NK-92 (cell line): ENCODE results near the gene BDH1.
"Not testable (repeated sequence)": the region's sequence is repeated elsewhere in the genome, so short reads cannot be mapped to it uniquely, and the experiment has no call there.

ENCODE experiments used
- DNase-seq: peaks from one replicate; lab custom pipeline; 2025; ENCODE audit not compliant: unreplicated experiment; lab: John Stamatoyannopoulos, UW

The BDH1 gene

DNA sequence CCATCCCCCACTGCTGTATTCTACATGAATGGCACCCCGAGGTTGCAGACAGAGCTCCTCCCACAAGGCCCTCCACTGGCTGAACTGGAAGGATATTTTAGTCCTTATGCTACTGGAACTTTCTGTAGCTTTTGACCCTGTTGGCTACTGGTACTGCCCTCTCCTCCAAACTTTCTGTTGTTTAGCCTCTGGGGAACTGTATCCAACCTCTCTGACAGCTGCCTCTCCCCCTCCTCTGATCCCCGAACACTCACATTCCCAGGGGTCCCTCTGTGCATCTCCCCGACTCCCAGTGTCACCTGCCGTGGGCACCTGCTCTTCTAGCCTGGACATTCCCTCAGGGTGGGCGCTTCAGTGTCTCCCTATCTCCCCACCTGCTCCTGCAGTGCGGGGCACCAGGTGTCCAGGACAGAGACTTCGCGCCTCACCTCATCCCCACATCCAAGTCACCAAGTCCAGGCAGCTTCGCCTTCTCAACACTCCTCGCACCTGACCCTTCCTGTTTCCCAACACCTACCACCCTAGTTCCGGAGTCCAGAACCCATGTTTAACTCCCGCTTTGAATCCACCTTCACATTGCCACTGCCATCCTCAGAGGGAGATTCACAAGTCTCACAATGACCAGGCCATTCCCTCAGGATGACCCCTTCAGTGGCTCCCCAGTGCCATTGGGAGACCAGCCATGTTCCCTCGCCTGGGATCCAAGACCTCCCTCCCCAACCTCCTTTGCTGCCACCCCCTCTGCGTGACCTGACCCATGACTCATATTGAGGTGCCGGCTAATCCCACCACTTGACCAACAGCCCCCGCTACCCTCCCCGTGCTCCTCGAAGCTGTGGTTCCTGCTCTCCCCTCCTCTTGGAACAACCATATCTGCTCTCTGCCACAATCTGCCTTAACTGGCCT is 34.2 kb downstream of the BDH1 start:
- DNase-seq = no peak

DNA sequence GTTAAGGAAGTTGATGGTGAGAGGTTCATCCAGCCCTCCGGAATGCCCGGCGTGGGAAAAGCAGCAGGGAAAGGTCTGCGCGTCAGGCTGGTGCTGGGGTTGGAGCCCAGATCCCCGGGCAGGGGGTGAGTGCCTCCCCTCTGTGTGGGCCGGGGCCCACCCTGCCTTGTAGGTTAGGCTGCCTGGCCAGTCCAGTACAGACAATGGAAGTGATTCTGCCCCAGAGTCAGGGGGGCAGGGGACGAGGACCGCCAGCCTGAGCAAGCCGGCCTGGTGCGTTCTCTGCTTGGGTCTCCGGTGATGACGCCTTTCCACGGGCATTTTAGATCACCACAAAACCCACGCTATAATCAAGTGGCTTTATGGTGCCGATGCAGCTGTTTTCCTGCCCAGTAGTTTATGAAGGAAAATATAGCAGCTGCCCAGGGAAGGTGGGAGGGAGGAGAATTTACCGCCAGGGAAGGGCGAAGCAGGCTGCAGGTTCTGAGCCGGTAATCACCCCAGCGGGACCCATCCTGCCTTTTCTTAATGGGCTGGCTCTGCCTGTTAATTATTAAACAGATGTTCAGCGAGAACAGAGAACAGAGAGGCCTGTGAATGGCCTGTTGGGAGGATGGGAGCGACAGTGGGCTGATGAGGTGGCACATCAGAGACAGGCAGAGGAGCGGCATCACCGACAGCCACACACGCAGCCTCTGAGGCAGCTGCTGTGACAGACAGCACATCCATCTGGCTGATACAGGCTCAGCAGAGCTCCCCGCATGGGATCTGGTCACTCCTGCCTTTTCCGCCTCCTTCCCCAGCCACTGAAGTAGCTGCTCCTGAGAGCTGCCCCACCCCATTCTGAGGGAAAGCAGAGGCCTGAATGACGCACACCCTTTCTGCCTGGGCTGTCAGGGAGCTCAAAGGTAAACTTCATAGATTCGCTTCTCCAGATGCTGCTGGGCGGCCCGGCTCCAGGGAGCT is 35.2 kb downstream of the BDH1 start:
- DNase-seq = no peak

DNA sequence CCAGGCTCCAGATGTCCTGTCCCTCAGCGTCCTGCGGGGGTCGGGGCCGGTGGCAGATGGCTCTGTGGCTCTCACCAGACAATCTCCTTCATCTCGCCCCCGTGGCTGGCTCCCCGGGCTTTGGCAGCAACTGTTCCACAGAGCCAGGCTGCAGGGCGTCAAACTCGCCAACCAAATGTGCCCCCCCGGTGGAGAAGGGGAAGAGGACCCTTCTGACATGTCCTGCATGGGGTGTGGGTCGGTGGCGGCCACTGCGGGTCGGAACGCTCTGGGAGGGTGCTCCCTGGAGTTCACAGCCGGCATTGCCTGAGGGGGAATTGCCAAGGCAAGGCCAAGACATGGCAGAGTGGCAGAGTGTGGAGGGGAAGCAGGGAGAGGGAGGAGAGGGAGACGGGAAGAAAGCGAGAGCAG is 36.0 kb downstream of the BDH1 start:
- DNase-seq = no peak

- no peak for DNase-seq
Observed at GRCh38 chr3:197518881-197519421, 36.8 kb downstream of the BDH1 start.

- DNase-seq = not testable (repeated sequence)
Observed at GRCh38 chr3:197517922-197518683, 37.7 kb downstream of the BDH1 start.

- DNase-seq = not testable (repeated sequence)
Observed at GRCh38 chr3:197516890-197517606, 38.7 kb downstream of the BDH1 start.

DNA sequence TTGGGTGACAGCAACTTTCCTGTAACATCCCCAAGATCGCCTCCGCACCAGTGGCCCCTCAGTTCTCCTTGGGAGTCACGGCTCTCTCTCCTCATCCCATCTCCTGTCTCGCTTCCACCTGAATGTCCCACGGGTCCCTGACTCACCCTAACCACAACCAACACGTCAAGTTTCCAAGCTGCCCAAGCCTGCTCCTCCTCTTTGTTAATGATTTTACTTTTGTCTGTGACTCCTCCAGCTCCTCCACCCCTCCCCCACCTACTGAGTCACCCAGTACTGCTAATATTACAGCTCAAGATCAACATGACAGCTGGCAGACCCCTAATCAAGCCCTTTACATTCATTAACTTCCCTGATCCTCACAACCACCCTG is 39.3 kb downstream of the BDH1 start:
- DNase-seq = no peak

DNA sequence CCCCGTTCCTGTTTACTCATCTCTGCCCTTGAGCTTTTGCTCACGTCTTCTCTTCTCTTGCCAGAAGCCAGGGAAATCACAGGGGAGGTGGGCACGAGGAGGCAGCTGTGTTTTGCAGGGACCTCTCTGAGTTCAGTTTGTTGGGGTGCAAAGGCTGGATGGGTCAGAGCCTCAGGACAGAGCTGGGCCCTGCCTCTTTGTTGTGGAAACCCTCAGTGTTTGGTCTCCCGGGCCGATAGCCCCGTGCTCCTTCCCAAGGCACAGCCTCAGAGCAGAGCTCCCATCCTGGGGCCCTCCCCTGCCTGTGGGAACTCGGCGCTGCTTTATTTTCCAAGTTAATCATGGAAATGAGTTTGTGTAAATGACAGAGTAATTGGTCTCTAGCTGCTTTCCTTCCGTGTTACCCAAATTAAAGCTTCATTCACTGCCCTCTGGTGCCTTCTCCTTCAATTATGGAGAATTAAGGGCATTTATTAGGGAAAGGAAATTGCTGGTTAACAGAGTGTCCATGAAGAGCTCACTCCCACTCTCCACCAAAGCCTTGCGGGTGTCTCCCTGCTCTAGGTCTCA is 40.9 kb downstream of the BDH1 start:
- no peak for DNase-seq

DNA sequence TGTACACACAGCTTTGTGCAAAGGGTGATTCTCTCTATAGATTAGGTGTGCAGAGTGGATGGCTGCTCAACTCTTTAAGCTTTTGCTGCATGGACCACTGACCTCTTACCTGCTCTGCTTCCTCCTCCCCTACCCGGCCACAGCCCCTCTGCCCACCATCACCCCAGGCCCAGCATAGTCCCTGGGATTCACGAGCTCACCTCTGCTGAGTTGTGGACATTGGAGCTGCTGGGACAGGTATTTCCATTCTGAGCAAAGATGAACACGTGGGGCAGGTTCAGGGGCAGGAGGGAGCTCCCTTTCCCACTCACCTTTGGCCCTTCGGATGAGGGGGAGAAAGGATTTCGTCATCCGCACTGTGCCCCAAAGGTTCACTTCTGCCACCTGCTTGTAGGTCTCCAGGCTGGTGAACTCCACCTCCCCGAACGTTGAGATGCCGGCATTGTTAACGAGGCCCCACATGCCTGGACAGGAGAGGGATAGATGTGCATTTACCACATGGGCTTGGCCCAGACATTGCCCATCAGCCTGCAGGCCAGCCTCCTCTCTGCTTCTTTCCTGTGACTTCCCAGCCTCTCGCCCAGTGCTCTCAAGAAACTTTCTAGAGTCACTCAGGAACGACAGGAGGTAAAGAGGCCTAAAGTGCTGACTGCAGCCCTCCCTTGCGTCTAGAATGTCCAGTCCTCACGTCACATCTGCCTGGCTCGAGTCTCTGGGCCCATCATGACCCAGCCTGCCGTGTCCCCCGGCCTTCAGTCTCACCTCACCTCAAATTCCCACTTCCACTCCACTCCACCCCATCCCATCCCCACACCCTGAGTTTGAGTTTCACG is 41.6 kb downstream of the BDH1 start:
- no peak for DNase-seq

DNA sequence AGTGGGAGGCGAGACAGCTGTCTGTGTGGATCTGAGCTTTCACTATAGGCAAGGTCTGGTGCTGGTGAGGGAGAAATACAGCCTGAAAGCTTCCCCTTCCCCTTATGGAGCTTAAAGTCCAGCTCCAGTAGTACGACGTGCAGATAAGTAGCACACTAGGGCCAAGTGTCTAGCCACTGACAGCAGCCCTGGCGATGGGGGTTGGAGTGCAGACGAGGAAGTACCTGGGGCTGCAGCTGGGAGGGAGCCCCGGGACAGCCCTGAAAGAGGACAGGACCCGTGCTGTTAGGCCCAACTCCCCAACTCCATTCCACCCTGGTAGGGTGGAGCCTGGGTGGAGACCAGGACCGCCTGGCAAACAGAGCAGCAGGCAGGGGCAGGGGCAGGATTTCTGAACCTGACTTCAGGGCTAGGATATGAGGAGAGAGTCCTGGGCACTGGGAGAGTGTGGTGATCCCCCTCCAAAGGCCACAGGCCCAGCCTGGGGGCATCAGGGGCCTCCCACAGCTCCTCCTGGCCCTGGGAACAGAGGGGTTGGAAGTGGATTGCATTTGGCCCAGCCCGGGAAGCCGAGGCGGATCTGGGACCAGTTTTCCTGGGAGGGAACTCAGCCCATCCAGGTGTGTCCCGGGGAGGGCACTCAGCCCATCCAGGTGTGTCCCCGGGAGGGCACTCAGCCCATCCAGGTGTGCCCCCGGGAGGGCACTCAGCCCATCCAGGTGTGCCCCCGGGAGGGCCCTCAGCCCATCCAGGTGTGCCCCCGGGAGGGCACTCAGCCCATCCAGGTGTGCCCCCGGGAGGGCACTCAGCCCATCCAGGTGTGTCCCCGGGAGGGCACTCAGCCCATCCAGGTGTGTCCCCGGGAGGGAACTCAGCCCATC is 42.8 kb downstream of the BDH1 start:
- DNase-seq = no peak

DNA sequence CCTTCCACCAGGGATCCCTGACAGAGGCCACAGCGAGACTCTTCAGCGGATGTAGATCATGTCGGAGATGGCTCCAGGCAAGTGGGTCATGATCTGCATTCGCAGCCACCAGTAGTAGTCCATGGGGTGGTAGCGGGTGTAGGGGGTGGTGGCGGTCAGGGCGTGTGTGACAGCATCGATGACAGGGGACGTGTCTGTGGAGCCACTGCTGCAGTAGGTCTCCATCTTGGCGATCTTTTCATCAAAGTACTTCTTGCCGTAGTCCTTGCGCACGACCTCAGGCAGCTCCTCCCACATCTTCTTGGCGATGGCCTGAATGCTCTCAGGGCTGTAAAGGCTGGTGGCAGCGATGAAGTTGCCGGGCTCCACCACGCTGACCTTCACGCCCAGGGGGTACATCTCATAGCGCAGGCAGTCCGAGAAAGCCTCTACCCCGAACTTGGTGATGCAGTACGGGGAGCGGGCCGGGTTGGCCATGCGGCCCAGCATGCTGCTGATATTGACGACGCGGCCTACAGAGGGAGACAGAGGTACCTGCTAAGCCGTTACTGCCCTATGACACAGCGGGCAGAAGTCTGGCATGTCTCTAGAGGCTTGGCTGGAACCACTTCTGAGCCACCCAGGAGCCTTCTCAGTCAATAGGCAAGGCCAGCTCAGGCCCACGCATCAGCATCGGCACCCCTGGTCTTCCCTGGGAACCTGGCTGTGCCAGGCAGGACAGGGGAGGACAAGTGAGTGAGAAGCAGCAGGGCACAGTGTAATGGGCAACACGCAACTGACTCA is 43.7 kb downstream of the BDH1 start:
- DNase-seq = no peak

DNA sequence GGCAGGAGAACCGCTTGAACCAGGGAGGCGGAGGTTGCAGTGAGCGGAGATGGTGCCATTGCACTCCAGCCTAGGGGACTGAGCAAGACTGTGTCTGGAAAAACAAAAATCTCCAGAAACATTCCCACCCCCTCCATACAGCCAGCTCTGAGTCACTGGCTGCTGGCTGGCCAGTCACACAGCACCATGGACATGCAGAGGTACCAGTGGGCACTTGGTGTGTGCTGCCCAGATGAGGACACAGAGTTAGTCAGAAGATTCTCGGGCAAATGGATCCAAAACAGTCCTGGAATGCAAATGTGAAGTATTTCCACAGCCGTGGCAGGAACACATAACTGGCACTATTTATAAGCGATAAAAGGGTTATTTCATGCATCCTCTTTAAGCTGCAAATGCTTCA is 44.6 kb downstream of the BDH1 start:
- DNase-seq = no peak

GRCh38 chr3:197510642-197511018 is 45.1 kb downstream of the BDH1 start:
- no peak for DNase-seq

GRCh38 chr3:197508924-197509775 is 46.6 kb downstream of the BDH1 start:
- no peak for DNase-seq

DNA sequence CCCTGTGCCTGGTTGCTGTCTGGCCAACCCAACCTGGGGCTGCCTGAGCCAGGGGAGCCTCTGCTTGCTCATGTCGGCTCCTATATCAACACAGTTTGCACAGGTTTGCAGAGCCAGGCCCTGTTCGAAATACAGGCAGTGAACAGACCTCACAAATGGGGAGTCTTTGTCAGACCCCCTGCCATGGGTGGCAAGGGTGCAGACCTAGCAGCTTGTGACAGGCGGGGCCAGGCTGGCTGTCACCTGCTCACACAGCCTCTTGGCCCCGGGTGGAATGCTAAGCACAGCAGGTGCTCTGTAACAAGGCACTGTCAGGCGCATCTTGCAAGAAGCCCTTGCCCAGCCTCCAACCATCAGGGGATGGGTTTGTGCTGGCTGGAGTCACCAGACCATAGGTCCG is 47.3 kb downstream of the BDH1 start:
- DNase-seq = no peak

DNA sequence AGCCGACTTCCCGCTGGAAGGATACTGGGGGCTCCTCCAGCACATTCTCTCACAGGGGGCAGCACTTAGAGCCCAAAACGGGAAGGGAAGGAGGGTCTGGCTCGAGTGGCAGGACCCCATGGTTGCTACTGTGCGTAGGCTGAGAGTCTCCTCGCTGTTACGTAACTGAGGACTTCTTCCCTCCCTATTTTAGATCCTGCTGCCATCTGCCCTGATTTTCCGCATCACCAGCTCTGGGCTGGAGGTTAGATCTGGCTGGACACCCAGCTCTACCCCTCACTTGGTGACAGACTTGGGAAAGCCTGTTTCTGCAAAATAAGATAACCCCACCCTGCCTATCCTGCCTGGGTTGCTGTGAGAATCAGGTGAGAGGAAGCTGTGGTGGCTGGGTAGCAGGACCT is 47.7 kb downstream of the BDH1 start:
- DNase-seq = no peak
